ENCODE data around the gene PRPF8. TPM values are rescaled to one million over a fixed set of nuclear protein-coding genes. Genes with fewer than 3 reads are reported as not detected.

PRPF8 gene
- total and polyA plus RNA-seq, 8 donors = 33.6 to 252 (median 147) TPM

GRCh38 chr17:1636732-1637285, 47.9 kb downstream of the PRPF8 start:
- Histone ChIP-seq H3K27me3 (no peaks in the 10 kb centered on the region), H3K27ac (no peak overlapping the region), H3K36me3 (peaks cover 0 to 26% (median 19%) of the 10 kb centered on the region in 4 donors), H3K9me3 (no peaks in the 10 kb centered on the region), H3K4me1 (peaks cover 0 to 14% (median 6%) of the 10 kb centered on the region in 4 donors), H3K4me3 (no peak overlapping the region)
- no peak for TF ChIP-seq POLR2A (IDR thresholded peaks at IDR 0.05)
- no peak for TF ChIP-seq EP300 (IDR thresholded peaks at IDR 0.05)
- TF ChIP-seq CTCF (IDR thresholded peaks at IDR 0.05) = no peak
- no peak for TF ChIP-seq POLR2AphosphoS5 (IDR thresholded peaks at IDR 0.05)
- intact Hi-C loops (cut with DNase I; ENCODE audit: low total_unique reads) = no loop called here
- peak in 1 of 2 donors; percentile 3 for DNase-seq
- WGBS, 5 donors = 73 to 88% (median 86%) methylated on average over 6 to 15 of the region's 15 CpGs

GRCh38 chr17:1635675-1636465, 48.8 kb downstream of the PRPF8 start:
- DNase-seq = no peak
- Histone ChIP-seq H3K4me1 (peaks cover 0 to 12% (median 5%) of the 10 kb centered on the region in 4 donors), H3K4me3 (no peak overlapping the region), H3K36me3 (peaks cover 0 to 26% (median 19%) of the 10 kb centered on the region in 4 donors), H3K27me3 (no peaks in the 10 kb centered on the region), H3K27ac (no peak overlapping the region), H3K9me3 (no peaks in the 10 kb centered on the region)
- WGBS, 5 donors = 82 to 90% (median 87%) methylated on average over 10 of the region's 10 CpGs
- intact Hi-C loops (cut with DNase I; ENCODE audit: low total_unique reads) = no loop called here
- no peak for TF ChIP-seq POLR2AphosphoS5 (IDR thresholded peaks at IDR 0.05)
- TF ChIP-seq POLR2A (IDR thresholded peaks at IDR 0.05) = no peak
- no peak for TF ChIP-seq CTCF (IDR thresholded peaks at IDR 0.05)
- TF ChIP-seq EP300 (IDR thresholded peaks at IDR 0.05) = no peak

GRCh38 chr17:1634841-1635650, 49.6 kb downstream of the PRPF8 start:
- WGBS, 5 donors = 95 to 96% (median 95%) methylated on average over 29 to 45 of the region's 45 CpGs
- no peak for TF ChIP-seq POLR2A (IDR thresholded peaks at IDR 0.05)
- no peak for TF ChIP-seq POLR2AphosphoS5 (IDR thresholded peaks at IDR 0.05)
- TF ChIP-seq EP300 (IDR thresholded peaks at IDR 0.05) = no peak
- no peak for TF ChIP-seq CTCF (IDR thresholded peaks at IDR 0.05)
- Histone ChIP-seq H3K4me3 (no peak overlapping the region), H3K9me3 (no peaks in the 10 kb centered on the region), H3K36me3 (peaks cover 0 to 26% (median 19%) of the 10 kb centered on the region in 4 donors), H3K4me1 (peaks cover 0 to 8% (median 3%) of the 10 kb centered on the region in 4 donors), H3K27ac (no peak overlapping the region), H3K27me3 (no peaks in the 10 kb centered on the region)
- DNase-seq = peak in 1 of 2 donors; percentile 1
- intact Hi-C loops (cut with DNase I; ENCODE audit: low total_unique reads) = loop anchor here (5.0 kb wide), 1 partner anchor 63 kb away; no protein-coding TSS in a partner anchor

- H3K9me3 ChIP-seq = no peaks in the 10 kb centered on the region
- intact Hi-C loops (cut with DNase I; ENCODE audit: low total_unique reads) = loop anchor here (5.0 kb wide), 1 partner anchor 58 kb away; no protein-coding TSS in a partner anchor
- DNase-seq = no peak
- H3K36me3 ChIP-seq = peaks cover 0 to 14% (median 10%) of the 10 kb centered on the region in 4 donors
- WGBS, 5 donors = 70 to 85% (median 80%) methylated on average over 4 of the region's 4 CpGs
- no peaks in the 10 kb centered on the region for H3K27me3 ChIP-seq
- H3K4me3 ChIP-seq = no peak overlapping the region
- H3K4me1 ChIP-seq = peaks cover 26 to 41% (median 38%) of the 10 kb centered on the region in 4 donors
- TF ChIP-seq POLR2AphosphoS5 (IDR thresholded peaks at IDR 0.05) (no peak), CTCF (IDR thresholded peaks at IDR 0.05) (no peak), POLR2A (IDR thresholded peaks at IDR 0.05) (no peak), EP300 (IDR thresholded peaks at IDR 0.05) (no peak)
- H3K27ac ChIP-seq = no peak overlapping the region
Measured at GRCh38 chr17:1630662-1631061, 54.0 kb downstream of the PRPF8 start.
